HEK293 (cell line): ENCODE measurements around the gene C1QTNF12.

Source experiments
- CTCF ChIA-PET: fragments of 350-600 bp; formaldehyde crosslinking; extraction: SDS; loops from one replicate; lab custom pipeline; 2021; ENCODE audit warnings: antibody characterized with exemption; lab: Yijun Ruan, JAX
- POLR2A ChIA-PET: fragments of 300-600 bp; formaldehyde crosslinking; extraction: SDS; loops from one replicate; lab custom pipeline; 2020; ENCODE audit warnings: antibody characterized with exemption, inconsistent platforms; lab: Yijun Ruan, JAX
- H3K27ac ChIP-seq: fragments of 200-500 bp; sonication (Bioruptor generic); 2 replicates; pipeline ENCODE4 v1.5.1; 2014; ENCODE audit warnings: low read depth, low read length, control low read depth, inconsistent platforms; ENCODE audit errors: extremely low read depth
- H3K36me3 ChIP-seq, 2 experiments: fragments of 200-500 bp in 1 of 2; sonication (Bioruptor generic) in 1 of 2; 1 replicate in 1 of 2; 2 replicates in 1 of 2; pipeline ENCODE4 v1.5.1; 2014 to 2017; ENCODE audit warnings: inconsistent platforms in 2 of 2, low read length in 2 of 2; ENCODE audit not compliant: control insufficient read depth in 2 of 2, insufficient read depth in 1 of 2
- H3K4me1 ChIP-seq: fragments of 200-500 bp; sonication (Bioruptor generic); 2 replicates; pipeline ENCODE4 v1.5.1; 2014; ENCODE audit warnings: mild to moderate bottlenecking, low read length, inconsistent platforms; ENCODE audit not compliant: control insufficient read depth, insufficient read depth
- H3K4me3 ChIP-seq: 2 replicates; pipeline ENCODE4 v1.5.1; 2011; ENCODE audit warnings: low read depth, mild to moderate bottlenecking, control low read depth, low read length, moderate library complexity
- H3K9me3 ChIP-seq: fragments of 200-500 bp; sonication (Bioruptor generic); 2 replicates; pipeline ENCODE4 v1.5.1; 2014; ENCODE audit warnings: low read depth, low read length, inconsistent platforms; ENCODE audit not compliant: control insufficient read depth, insufficient read depth
- BCL11B ChIP-seq: fragments of 450-650 bp; formaldehyde crosslinking; IDR thresholded peaks from 2 replicates; pipeline ENCODE4 v1.5.1; 2016; ENCODE audit warnings: low read depth, missing biosample characterization, missing genetic modification characterization
- GLIS1 ChIP-seq: fragments of 450-650 bp; formaldehyde crosslinking; IDR thresholded peaks from 2 replicates; pipeline ENCODE4 v1.5.1; 2016; ENCODE audit warnings: missing biosample characterization, missing genetic modification characterization
- GLIS2 ChIP-seq: fragments of 450-650 bp; formaldehyde crosslinking; IDR thresholded peaks from 2 replicates; pipeline ENCODE4 v1.5.1; 2016; ENCODE audit warnings: missing biosample characterization, missing genetic modification characterization
- SCRT1 ChIP-seq: fragments of 450-650 bp; formaldehyde crosslinking; IDR thresholded peaks from 2 replicates; pipeline ENCODE4 v1.5.1; 2016; ENCODE audit warnings: missing biosample characterization, missing genetic modification characterization, borderline replicate concordance
- ZBTB6 ChIP-seq: fragments of 450-650 bp; formaldehyde crosslinking; IDR thresholded peaks from 2 replicates; pipeline ENCODE4 v1.5.1; 2017; ENCODE audit warnings: missing biosample characterization, missing genetic modification characterization
- ZNF114 ChIP-seq: fragments of 450-650 bp; formaldehyde crosslinking; IDR thresholded peaks from 2 replicates; pipeline ENCODE4 v1.5.0; 2017; ENCODE audit warnings: missing biosample characterization, missing genetic modification characterization
- ZNF19 ChIP-seq: fragments of 450-650 bp; formaldehyde crosslinking; IDR thresholded peaks from 2 replicates; pipeline ENCODE4; 2016; ENCODE audit warnings: missing biosample characterization, missing genetic modification characterization, low read depth
- ZNF211 ChIP-seq: fragments of 450-650 bp; formaldehyde crosslinking; IDR thresholded peaks from 2 replicates; pipeline ENCODE4 v1.5.1; 2016; ENCODE audit warnings: low read depth, missing biosample characterization, missing genetic modification characterization
- ZNF239 ChIP-seq: fragments of 450-650 bp; formaldehyde crosslinking; IDR thresholded peaks from 2 replicates; pipeline ENCODE4 v1.5.1; 2016; ENCODE audit warnings: missing biosample characterization, missing genetic modification characterization
- ZNF24 ChIP-seq: fragments of 450-650 bp; formaldehyde crosslinking; IDR thresholded peaks from 2 replicates; pipeline ENCODE4 v1.5.1; 2016; ENCODE audit warnings: missing biosample characterization, missing genetic modification characterization
- ZNF274 ChIP-seq, 2 experiments: fragments of 200-500 bp in 1 of 2; fragments of 450-650 bp in 1 of 2; sonication (Bioruptor generic) in 1 of 2; formaldehyde crosslinking in 1 of 2; IDR thresholded peaks; 2 replicates each; pipeline versions ENCODE4 v1.5.1 to v1.6.1; 2014 to 2016; ENCODE audit warnings: borderline replicate concordance in 1 of 2, inconsistent platforms in 1 of 2, low read length in 1 of 2, missing biosample characterization in 1 of 2, missing genetic modification characterization in 1 of 2
- ZNF354C ChIP-seq: fragments of 450-650 bp; formaldehyde crosslinking; IDR thresholded peaks from 2 replicates; pipeline ENCODE4 v1.5.1; 2016; ENCODE audit warnings: missing biosample characterization, missing genetic modification characterization, low read depth, borderline replicate concordance
- ZNF362 ChIP-seq: fragments of 450-650 bp; formaldehyde crosslinking; IDR thresholded peaks from 2 replicates; pipeline ENCODE4 v1.5.1; 2016; ENCODE audit warnings: missing biosample characterization, missing genetic modification characterization
- ZNF423 ChIP-seq: fragments of 450-650 bp; formaldehyde crosslinking; IDR thresholded peaks from 2 replicates; pipeline ENCODE4 v1.5.1; 2016; ENCODE audit warnings: missing biosample characterization, missing genetic modification characterization
- ZNF510 ChIP-seq: fragments of 450-650 bp; formaldehyde crosslinking; IDR thresholded peaks from 2 replicates; pipeline ENCODE4 v1.5.1; 2018; ENCODE audit warnings: mild to moderate bottlenecking, missing genetic modification characterization, missing biosample characterization; ENCODE audit not compliant: insufficient replicate concordance
- ZSCAN16 ChIP-seq: fragments of 450-650 bp; formaldehyde crosslinking; IDR thresholded peaks from 2 replicates; pipeline ENCODE4 v1.5.1; 2016; ENCODE audit warnings: missing biosample characterization, missing genetic modification characterization
- ZSCAN18 ChIP-seq: fragments of 450-650 bp; formaldehyde crosslinking; IDR thresholded peaks from 2 replicates; pipeline ENCODE4 v1.5.1; 2016; ENCODE audit warnings: missing biosample characterization, missing genetic modification characterization
- TF ChIP-seq, protein P1 (sequence below): fragments of 450-650 bp; formaldehyde crosslinking; IDR thresholded peaks from 2 replicates; pipeline ENCODE4 v1.5.1; 2016; ENCODE audit warnings: missing biosample characterization, missing genetic modification characterization

Gene C1QTNF12

GRCh38 chr1:1256956-1257871, 10.7 kb upstream of the C1QTNF12 start (continued):
- TF ChIP-seq, protein P1, sequence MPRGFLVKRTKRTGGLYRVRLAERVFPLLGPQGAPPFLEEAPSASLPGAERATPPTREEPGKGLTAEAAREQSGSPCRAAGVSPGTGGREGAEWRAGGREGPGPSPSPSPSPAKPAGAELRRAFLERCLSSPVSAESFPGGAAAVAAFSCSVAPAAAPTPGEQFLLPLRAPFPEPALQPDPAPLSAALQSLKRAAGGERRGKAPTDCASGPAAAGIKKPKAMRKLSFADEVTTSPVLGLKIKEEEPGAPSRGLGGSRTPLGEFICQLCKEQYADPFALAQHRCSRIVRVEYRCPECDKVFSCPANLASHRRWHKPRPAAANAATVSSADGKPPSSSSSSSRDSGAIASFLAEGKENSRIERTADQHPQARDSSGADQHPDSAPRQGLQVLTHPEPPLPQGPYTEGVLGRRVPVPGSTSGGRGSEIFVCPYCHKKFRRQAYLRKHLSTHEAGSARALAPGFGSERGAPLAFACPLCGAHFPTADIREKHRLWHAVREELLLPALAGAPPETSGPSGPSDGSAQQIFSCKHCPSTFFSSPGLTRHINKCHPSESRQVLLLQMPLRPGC (tag by site-specific recombination), result no peak
- TF ChIP-seq GLIS2 (tag by site-specific recombination), result peak; percentile 52; the same call in 1 of the 2 replicates
- no peak for TF ChIP-seq ZNF362 (tag by site-specific recombination)
- TF ChIP-seq ZSCAN16 (tag by site-specific recombination), result no peak
- TF ChIP-seq BCL11B (tag by site-specific recombination), result 0 out of 2 replicates have a peak, but pooled peaks have one; percentile 21
- TF ChIP-seq ZNF114 (tag by site-specific recombination), result no peak
- TF ChIP-seq ZBTB6, result 0 out of 2 replicates have a peak, but pooled peaks have one; percentile 24
- TF ChIP-seq ZNF510 (tag by site-specific recombination), result no peak
- TF ChIP-seq SCRT1 (tag by site-specific recombination), result no peak
- TF ChIP-seq ZNF423 (tag by site-specific recombination), result no peak
- no peak for TF ChIP-seq ZSCAN18 (tag by site-specific recombination)
- TF ChIP-seq ZNF354C (tag by site-specific recombination), result no peak
- TF ChIP-seq ZNF239 (tag by site-specific recombination), result no peak
- no peak for TF ChIP-seq ZNF211 (tag by site-specific recombination)
- no peak for TF ChIP-seq ZNF274 (IDR thresholded peaks at IDR 0.05; ENCODE audit: low read length)
- TF ChIP-seq ZNF274 (tag by site-specific recombination; IDR thresholded peaks at IDR 0.05; ENCODE audit: borderline replicate concordance), result no peak
- TF ChIP-seq, all 188 proteins: peak for 5

GRCh38 chr1:1255611-1256010, 9.1 kb upstream of the C1QTNF12 start:
- POLR2A ChIA-PET, result no interaction called here
- H3K4me1 ChIP-seq, result no peaks in the 10 kb centered on the region; the same call in 1 of the 2 replicates
- TF ChIP-seq ZNF24 (tag by site-specific recombination) (no peak), ZNF19 (tag by site-specific recombination) (no peak), GLIS1 (peak; percentile 89)
- TF ChIP-seq, all 188 proteins: peak for 1
- Histone ChIP-seq H3K9me3 (no peaks in the 10 kb centered on the region), H3K27ac (0 out of 2 replicates have a peak overlapping the region, but pooled peaks have one; percentile 14), H3K36me3 (peaks cover 6 to 79% of the 10 kb centered on the region in 2 experiments; a peak in 2 of 3 replicates), H3K4me3 (no peak overlapping the region)
- CTCF ChIA-PET, result no interaction called here
